Type B pancreatic cell (in vitro differentiated cells): ENCODE results near the gene DPM3. TPM values are rescaled to one million over a fixed set of nuclear protein-coding genes. Genes with fewer than 3 reads are reported as not detected.
A peak's percentile ranks its signal among the peaks of the same experiment; 100 is the strongest.

Experiments used
- DNase-seq: peaks from one replicate; pipeline ENCODE4 v3.0.0; 2021; ENCODE audit warnings: mixed read lengths; ENCODE audit not compliant: unreplicated experiment; ENCODE audit errors: extremely low spot score
- H3K27ac Mint-ChIP-seq: 2 replicates; pipeline ENCODE4 v1.8.0; 2021; ENCODE audit warnings: mild to moderate bottlenecking, mixed read lengths
- H3K27me3 Mint-ChIP-seq: 2 replicates; pipeline ENCODE4 v1.8.0; 2021; ENCODE audit warnings: mixed read lengths
- H3K36me3 Mint-ChIP-seq: 2 replicates; pipeline ENCODE4 v1.8.0; 2021; ENCODE audit warnings: mixed read lengths
- H3K4me1 Mint-ChIP-seq: one replicate; pipeline ENCODE4 v1.8.0; 2021; ENCODE audit warnings: mixed read lengths; ENCODE audit not compliant: unreplicated experiment
- H3K4me3 Mint-ChIP-seq: 2 replicates; pipeline ENCODE4 v1.8.0; 2021; ENCODE audit warnings: mild to moderate bottlenecking, mixed read lengths
- H3K9me3 Mint-ChIP-seq: 2 replicates; pipeline ENCODE4 v1.8.0; 2021; ENCODE audit warnings: mixed read lengths
- CTCF ChIP-seq: fragments of 200-600 bp; sonication (generic); conservative IDR thresholded peaks from 2 replicates; pipeline ENCODE4 v1.5.0; 2021; ENCODE audit warnings: antibody characterized with exemption, mild to moderate bottlenecking
- total RNA-seq: library from RNA; stranded (reverse); gene quantifications from 2 replicates; pipeline ENCODE4 v1.2.1, GENCODE V29; 2021; ENCODE audit warnings: low replicate concordance

The DPM3 gene
- total RNA-seq, 1 donor from 2014 or later: 75.3 TPM

DNA sequence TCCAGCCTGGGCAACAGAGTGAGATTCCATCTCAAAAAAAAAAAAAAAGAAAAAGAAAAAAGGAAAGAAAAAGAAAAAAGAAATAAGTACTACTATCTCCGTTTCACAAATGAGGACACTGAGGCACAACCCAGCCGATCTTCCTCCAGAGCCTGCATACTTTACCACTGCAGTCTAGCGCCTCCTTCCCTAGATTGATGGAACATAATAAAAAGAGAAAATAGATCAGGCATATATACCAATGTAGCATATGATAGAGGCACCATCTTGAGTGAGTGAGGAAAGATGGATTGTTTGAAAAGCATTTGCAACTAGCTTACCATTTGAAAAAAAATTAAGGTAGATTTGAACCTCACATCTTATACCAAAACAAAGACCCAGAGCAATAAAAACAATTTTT lies 5.2 kb upstream of the DPM3 start:
- no peak for DNase-seq
- Mint-ChIP-seq H3K9me3 (no peaks in the 10 kb centered on the region), H3K4me1 (peaks cover 2% of the 10 kb centered on the region), H3K27me3 (peaks cover 27% of the 10 kb centered on the region), H3K36me3 (no peaks in the 10 kb centered on the region), H3K27ac (no peak overlapping the region), H3K4me3 (no peak overlapping the region)
- TF ChIP-seq CTCF: peak; percentile 41

DNA sequence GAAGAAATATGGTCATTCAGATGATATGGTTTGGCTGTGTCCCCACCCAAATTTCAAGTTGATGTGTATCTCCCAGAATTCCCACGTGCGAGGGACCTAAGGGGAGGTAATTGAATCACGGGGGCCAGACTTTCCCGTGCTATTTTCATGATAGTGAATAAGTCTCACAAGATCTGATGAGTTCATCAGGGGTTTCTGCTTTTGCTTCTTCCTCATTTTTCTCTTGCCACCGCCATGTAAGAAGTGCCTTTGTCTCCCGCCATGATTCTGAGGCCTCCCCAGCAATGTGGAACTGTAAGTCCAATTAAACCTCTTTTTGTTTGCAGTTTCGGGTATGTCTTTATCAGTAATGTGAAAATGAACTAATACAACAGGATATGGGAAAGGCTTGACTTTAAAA lies 1.4 kb upstream of the DPM3 start:
- peaks cover 15% of the 10 kb centered on the region for H3K27me3 Mint-ChIP-seq
- TF ChIP-seq CTCF: no peak
- peaks cover 14% of the 10 kb centered on the region for H3K4me1 Mint-ChIP-seq
- no peak for DNase-seq
- H3K4me3 Mint-ChIP-seq: peak overlapping the region; percentile 42
- H3K27ac Mint-ChIP-seq: no peak overlapping the region
- no peaks in the 10 kb centered on the region for H3K9me3 Mint-ChIP-seq
- H3K36me3 Mint-ChIP-seq: peaks cover 4% of the 10 kb centered on the region

GRCh38 chr1:155140630-155140953 lies 261 bp upstream of the DPM3 start:
- TF ChIP-seq CTCF: no peak
- peak overlapping the region; percentile 100 for H3K4me3 Mint-ChIP-seq
- H3K9me3 Mint-ChIP-seq: no peaks in the 10 kb centered on the region
- DNase-seq: no peak
- H3K4me1 Mint-ChIP-seq: peaks cover 14% of the 10 kb centered on the region
- peaks cover 9% of the 10 kb centered on the region for H3K27me3 Mint-ChIP-seq
- H3K27ac Mint-ChIP-seq: peak overlapping the region; percentile 98
- H3K36me3 Mint-ChIP-seq: peaks cover 4% of the 10 kb centered on the region

DNA sequence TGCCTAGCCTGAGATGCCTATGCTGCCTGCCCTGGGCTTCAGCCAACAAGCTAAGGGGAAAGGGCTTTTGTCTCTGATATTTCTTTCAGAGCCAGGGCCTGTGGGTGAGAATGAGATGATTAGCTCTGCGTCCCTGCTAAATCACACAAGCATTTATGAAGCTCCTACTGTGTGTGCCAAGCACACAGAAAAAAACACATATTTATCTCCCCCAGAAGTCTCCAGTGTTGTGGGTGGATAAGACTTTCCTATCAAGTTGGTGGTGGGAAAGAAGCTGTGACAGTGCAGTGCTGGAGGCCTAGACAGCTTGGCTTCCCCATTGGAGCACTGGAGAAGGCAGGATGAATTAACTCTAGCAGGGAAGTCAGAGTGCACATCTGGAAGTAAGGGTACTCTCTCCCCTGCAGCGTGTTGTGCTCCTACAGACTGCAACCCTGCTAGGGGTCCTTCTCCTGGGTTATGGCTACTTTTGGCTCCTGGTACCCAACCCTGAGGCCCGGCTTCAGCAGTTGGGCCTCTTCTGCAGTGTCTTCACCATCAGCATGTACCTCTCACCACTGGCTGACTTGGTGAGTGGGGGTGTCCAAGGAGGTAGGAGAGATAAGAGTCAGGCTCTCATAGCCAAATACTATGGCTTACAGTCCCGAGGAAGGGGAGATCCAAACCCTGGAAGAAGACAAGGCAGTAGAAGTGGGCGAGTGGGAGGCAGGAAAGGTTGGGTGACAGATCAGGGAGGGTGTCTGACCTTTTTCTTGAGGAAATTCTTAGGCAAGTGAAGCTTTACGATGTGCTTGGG lies 3.0 kb downstream of the DPM3 start:
- DNase-seq: no peak
- peaks cover 28% of the 10 kb centered on the region for H3K4me1 Mint-ChIP-seq
- no peaks in the 10 kb centered on the region for H3K9me3 Mint-ChIP-seq
- H3K4me3 Mint-ChIP-seq: peak overlapping the region; percentile 100
- TF ChIP-seq CTCF: no peak
- peaks cover 15% of the 10 kb centered on the region for H3K36me3 Mint-ChIP-seq
- peaks cover 3% of the 10 kb centered on the region for H3K27me3 Mint-ChIP-seq
- H3K27ac Mint-ChIP-seq: peak overlapping the region; percentile 100

DNA sequence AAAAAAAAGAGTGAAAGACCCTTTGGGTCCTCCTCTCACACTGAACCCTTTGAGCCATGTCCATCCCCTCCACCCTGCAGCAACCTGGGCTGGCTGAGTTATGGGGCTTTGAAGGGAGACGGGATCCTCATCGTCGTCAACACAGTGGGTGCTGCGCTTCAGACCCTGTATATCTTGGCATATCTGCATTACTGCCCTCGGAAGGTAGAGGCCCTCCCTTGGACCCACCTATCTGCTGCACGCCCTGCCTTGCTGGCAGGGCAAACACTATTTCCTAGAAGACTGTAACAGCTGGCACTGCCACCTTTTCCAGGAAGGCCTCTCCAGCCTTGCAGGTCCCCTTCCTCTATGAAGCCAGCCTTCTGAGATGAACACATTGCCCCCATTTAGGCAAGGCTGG lies 3.6 kb downstream of the DPM3 start:
- no peak for DNase-seq
- H3K4me3 Mint-ChIP-seq: peak overlapping the region; percentile 100
- H3K9me3 Mint-ChIP-seq: no peaks in the 10 kb centered on the region
- H3K36me3 Mint-ChIP-seq: peaks cover 17% of the 10 kb centered on the region
- TF ChIP-seq CTCF: no peak
- peaks cover 3% of the 10 kb centered on the region for H3K27me3 Mint-ChIP-seq
- peaks cover 28% of the 10 kb centered on the region for H3K4me1 Mint-ChIP-seq
- peak overlapping the region; percentile 100 for H3K27ac Mint-ChIP-seq
